CD4-positive, alpha-beta T cell (primary cell): ENCODE measurements around the gene ETNK2. TPM values are rescaled to one million over a fixed set of nuclear protein-coding genes. Genes with fewer than 3 reads are reported as not detected.

Experiments used
- ATAC-seq: fragments of 200-7000 bp; cut with Tn5 transposase; one replicate; pipeline ENCODE4 v1.10.0; 2022; ENCODE audit warnings: mild to moderate bottlenecking; ENCODE audit not compliant: poor library complexity
- CTCF ChIA-PET: fragments of 350-600 bp; sonication (Branson Sonifier 250); formaldehyde crosslinking; loops from one replicate; lab custom pipeline; 2021; ENCODE audit warnings: antibody characterized with exemption, inconsistent platforms; lab: Charles Lee
- POLR2A ChIA-PET: fragments of 350-600 bp; sonication (Branson Sonifier 250); formaldehyde crosslinking; loops from one replicate; lab custom pipeline; 2021; ENCODE audit warnings: antibody characterized with exemption, inconsistent platforms; lab: Charles Lee
- DNase-seq, 14 experiments: peaks; one replicate each; pipeline ENCODE4 v3.0.0-alpha.2; 2013 to 2020; ENCODE audit warnings: mixed read lengths in 2 of 14
- H3K27ac ChIP-seq, 2 donors: one replicate each; pipeline versions ENCODE4 v1.5.1 to v1.7.0; 2013; ENCODE audit warnings: low read length in 2 of 2, low read depth in 1 of 2, mild to moderate bottlenecking in 1 of 2
- H3K27me3 ChIP-seq, 2 experiments: 1 replicate in 1 of 2; 2 replicates in 1 of 2; pipeline versions ENCODE4 v1.6.1 to v1.7.0; 2013; ENCODE audit warnings: low read length in 2 of 2, control low read depth in 1 of 2, mild to moderate bottlenecking in 1 of 2, moderate library complexity in 1 of 2; ENCODE audit not compliant: insufficient read depth in 2 of 2, control insufficient read depth in 1 of 2
- H3K36me3 ChIP-seq: one replicate; pipeline ENCODE4 v1.6.1; 2013; ENCODE audit warnings: low read length, control low read depth; ENCODE audit not compliant: insufficient read depth
- H3K4me1 ChIP-seq: one replicate; pipeline ENCODE4 v1.6.1; 2013; ENCODE audit warnings: low read length, control low read depth; ENCODE audit not compliant: insufficient read depth
- H3K4me3 ChIP-seq: one replicate; pipeline ENCODE4 v1.5.1; 2013; ENCODE audit warnings: mild to moderate bottlenecking, low read length, moderate library complexity
- H3K9me3 ChIP-seq, 2 experiments: 1 replicate in 1 of 2; 2 replicates in 1 of 2; pipeline versions ENCODE4 v1.6.1 to v1.7.0; 2013; ENCODE audit warnings: low read length in 2 of 2, mild to moderate bottlenecking in 2 of 2, control low read depth in 1 of 2, moderate library complexity in 1 of 2; ENCODE audit not compliant: control insufficient read depth in 1 of 2, insufficient read depth in 1 of 2
- H3K27ac Mint-ChIP-seq: one replicate; pipeline ENCODE4 v1.8.0; 2020; ENCODE audit warnings: mixed read lengths
- H3K27me3 Mint-ChIP-seq: one replicate; pipeline ENCODE4 v1.8.0; 2021; ENCODE audit warnings: mixed read lengths
- H3K36me3 Mint-ChIP-seq: one replicate; pipeline ENCODE4 v1.8.0; 2021; ENCODE audit warnings: low read depth, mixed read lengths
- H3K4me1 Mint-ChIP-seq: one replicate; pipeline ENCODE4 v1.8.0; 2021; ENCODE audit warnings: low read depth, mixed read lengths
- H3K4me3 Mint-ChIP-seq: one replicate; pipeline ENCODE4 v1.8.0; 2020; ENCODE audit warnings: mild to moderate bottlenecking, mixed read lengths
- H3K9me3 Mint-ChIP-seq: one replicate; pipeline ENCODE4 v1.8.0; 2020; ENCODE audit warnings: mixed read lengths
- intact Hi-C, 2 experiments: fragments of 100-400 bp; cut with DNase I in 1 of 2; cut with micrococcal nuclease in 1 of 2; formaldehyde crosslinking; loops; one replicate each; pipeline versions ENCODE4 v1.15.1 to v1.9.0; 2023 to 2025; cut with DNase I, micrococcal nuclease
- total RNA-seq, 174 experiments: library from RNA in 2 of 174; stranded (reverse) in 2 of 174; gene quantifications; one replicate each; pipeline ENCODE4 v1.2.3 and lab custom pipeline; 2021 to 2026
- TF ChIP-seq, protein P1 (sequence below): fragments of 200-600 bp; IDR thresholded peaks from one replicate; pipeline ENCODE4 v1.8.0; 2022; ENCODE audit warnings: antibody characterized with exemption, mild to moderate bottlenecking

ETNK2 gene
- total RNA-seq, 2 experiments from 2014 or later, result 11.7 to 12.9 TPM

DNA sequence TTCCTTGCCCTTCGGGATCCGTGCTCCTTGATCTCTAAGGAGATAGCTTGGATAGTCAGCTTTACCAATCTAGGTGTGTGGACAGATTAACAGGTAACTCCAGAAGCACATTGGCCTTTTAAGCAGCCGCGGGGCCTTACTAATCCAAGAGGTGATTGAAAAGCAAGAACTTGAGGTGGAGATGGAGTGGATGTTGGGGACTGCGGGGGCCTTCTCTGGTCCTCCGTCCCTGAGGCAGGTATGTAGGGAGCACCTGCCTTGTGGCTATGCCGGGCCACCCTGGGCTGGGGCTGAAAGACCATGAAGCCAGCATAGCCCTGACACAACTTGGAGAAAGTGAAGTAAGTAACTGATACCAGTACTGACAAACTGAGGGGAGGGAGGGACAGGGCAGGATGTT is 68.4 kb downstream of the ETNK2 start:
- no peaks in the 10 kb centered on the region for H3K36me3 Mint-ChIP-seq
- no peak overlapping the region for H3K27ac ChIP-seq
- no peak overlapping the region for H3K4me3 Mint-ChIP-seq
- ChIA-PET POLR2A (no interaction called here), CTCF (no interaction called here)
- H3K27me3 Mint-ChIP-seq, result peaks cover 5% of the 10 kb centered on the region
- no peaks in the 10 kb centered on the region for H3K9me3 ChIP-seq
- H3K27me3 ChIP-seq, result no peaks in the 10 kb centered on the region
- H3K4me3 ChIP-seq, result no peak overlapping the region
- H3K27ac Mint-ChIP-seq, result no peak overlapping the region
- DNase-seq (no peak), ATAC-seq (no peak)
- no peaks in the 10 kb centered on the region for H3K9me3 Mint-ChIP-seq
- no peaks in the 10 kb centered on the region for H3K36me3 ChIP-seq
- intact Hi-C loops, result no loop called here
- H3K4me1 Mint-ChIP-seq, result no peaks in the 10 kb centered on the region
- H3K4me1 ChIP-seq, result peaks cover 12% of the 10 kb centered on the region
- TF ChIP-seq, protein P1, sequence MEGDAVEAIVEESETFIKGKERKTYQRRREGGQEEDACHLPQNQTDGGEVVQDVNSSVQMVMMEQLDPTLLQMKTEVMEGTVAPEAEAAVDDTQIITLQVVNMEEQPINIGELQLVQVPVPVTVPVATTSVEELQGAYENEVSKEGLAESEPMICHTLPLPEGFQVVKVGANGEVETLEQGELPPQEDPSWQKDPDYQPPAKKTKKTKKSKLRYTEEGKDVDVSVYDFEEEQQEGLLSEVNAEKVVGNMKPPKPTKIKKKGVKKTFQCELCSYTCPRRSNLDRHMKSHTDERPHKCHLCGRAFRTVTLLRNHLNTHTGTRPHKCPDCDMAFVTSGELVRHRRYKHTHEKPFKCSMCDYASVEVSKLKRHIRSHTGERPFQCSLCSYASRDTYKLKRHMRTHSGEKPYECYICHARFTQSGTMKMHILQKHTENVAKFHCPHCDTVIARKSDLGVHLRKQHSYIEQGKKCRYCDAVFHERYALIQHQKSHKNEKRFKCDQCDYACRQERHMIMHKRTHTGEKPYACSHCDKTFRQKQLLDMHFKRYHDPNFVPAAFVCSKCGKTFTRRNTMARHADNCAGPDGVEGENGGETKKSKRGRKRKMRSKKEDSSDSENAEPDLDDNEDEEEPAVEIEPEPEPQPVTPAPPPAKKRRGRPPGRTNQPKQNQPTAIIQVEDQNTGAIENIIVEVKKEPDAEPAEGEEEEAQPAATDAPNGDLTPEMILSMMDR, result no peak

GRCh38 chr1:204081791-204082513 is 69.9 kb downstream of the ETNK2 start:
- no peaks in the 10 kb centered on the region for H3K36me3 ChIP-seq
- Mint-ChIP-seq H3K9me3 (no peaks in the 10 kb centered on the region), H3K4me1 (no peaks in the 10 kb centered on the region), H3K27ac (no peak overlapping the region), H3K4me3 (no peak overlapping the region), H3K27me3 (peaks cover 20% of the 10 kb centered on the region), H3K36me3 (no peaks in the 10 kb centered on the region)
- ATAC-seq (no peak), DNase-seq (no peak)
- ChIA-PET POLR2A (no interaction called here), CTCF (no interaction called here)
- intact Hi-C loops, result no loop called here
- TF ChIP-seq, protein P1, result no peak
- no peak overlapping the region for H3K27ac ChIP-seq
- no peak overlapping the region for H3K4me3 ChIP-seq
- peaks cover 3% of the 10 kb centered on the region for H3K4me1 ChIP-seq
- H3K27me3 ChIP-seq, result peaks cover 0 to 5% of the 10 kb centered on the region in 2 experiments
- H3K9me3 ChIP-seq, result no peaks in the 10 kb centered on the region

DNA sequence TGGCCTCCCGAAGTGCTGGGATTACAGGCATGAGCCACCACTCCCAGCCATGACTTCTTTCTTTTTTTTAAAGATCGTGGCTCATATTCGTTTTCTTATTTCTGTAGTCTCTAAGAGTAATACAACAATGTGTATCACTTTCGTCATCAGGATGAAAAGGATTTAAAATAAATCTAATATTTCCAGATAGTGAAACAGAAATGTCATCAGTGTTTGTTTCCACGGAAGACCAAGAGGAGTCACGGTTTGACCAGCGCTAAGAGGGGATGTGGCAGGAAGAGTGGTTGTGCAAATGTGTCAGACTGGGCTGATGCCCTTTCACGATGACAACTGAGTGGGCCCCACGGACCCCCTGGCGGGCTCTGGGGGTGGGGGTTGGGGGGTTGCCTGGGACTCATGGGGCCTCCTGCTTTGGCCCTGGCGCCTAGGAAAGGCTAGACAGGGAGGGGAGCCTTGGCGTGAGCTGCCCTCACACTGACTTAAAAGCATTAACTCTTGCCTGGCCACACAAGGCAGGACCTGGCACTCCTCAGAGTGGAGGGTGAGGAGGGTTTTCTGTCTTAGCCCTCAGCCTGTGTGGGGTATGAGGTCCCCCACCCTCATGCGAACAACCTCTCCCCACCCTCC is 70.6 kb downstream of the ETNK2 start:
- TF ChIP-seq, protein P1, result no peak
- ChIA-PET CTCF (no interaction called here), POLR2A (no interaction called here)
- DNase-seq, result no peak
- H3K27ac Mint-ChIP-seq, result no peak overlapping the region
- H3K4me1 ChIP-seq, result peaks cover 3% of the 10 kb centered on the region
- no peaks in the 10 kb centered on the region for H3K9me3 Mint-ChIP-seq
- no peaks in the 10 kb centered on the region for H3K36me3 Mint-ChIP-seq
- peaks cover 0 to 10% of the 10 kb centered on the region in 2 experiments for H3K27me3 ChIP-seq
- no peaks in the 10 kb centered on the region for H3K9me3 ChIP-seq
- H3K4me3 ChIP-seq, result no peak overlapping the region
- intact Hi-C loops, result no loop called here
- ATAC-seq, result no peak
- peaks cover 27% of the 10 kb centered on the region for H3K27me3 Mint-ChIP-seq
- H3K4me1 Mint-ChIP-seq, result no peaks in the 10 kb centered on the region
- H3K27ac ChIP-seq, result no peak overlapping the region
- H3K36me3 ChIP-seq, result no peaks in the 10 kb centered on the region
- no peak overlapping the region for H3K4me3 Mint-ChIP-seq

Other genes starting within 250 kb of the ETNK2 start
- 1 to 10 TPM; 1.8 to 1.9 TPM for gene SOX13, start 78.9 kb downstream of the ETNK2 start, total RNA-seq
- gene REN, start 14.3 kb upstream of the ETNK2 start, total RNA-seq, result not detected
- gene KISS1, start 44.4 kb upstream of the ETNK2 start, total RNA-seq, result not detected
- under 1 TPM in 1 of 2 experiments, not detected in 1; 0.30 TPM for gene GOLT1A, start 61.9 kb upstream of the ETNK2 start, total RNA-seq
- gene PLEKHA6, start 207.9 kb upstream of the ETNK2 start, total RNA-seq, result under 1 TPM; 0.53 to 0.82 TPM